ENCODE measurements around the gene ZNF277.

GRCh38 chr7:112193915-112194502 is 12.5 kb upstream of the ZNF277 start:
- TF ChIP-seq CTCF (IDR thresholded peaks at IDR 0.05; ENCODE audit: low read depth, low read length, missing input control): no peak
- peak; percentile 81 to 94 for TF ChIP-seq JUND (IDR thresholded peaks at IDR 0.05)
- peak; percentile 68 to 70 for TF ChIP-seq RAD21 (IDR thresholded peaks at IDR 0.05)
- TF ChIP-seq MAX (IDR thresholded peaks at IDR 0.05): peak; percentile 82
- no peak for TF ChIP-seq REST (IDR thresholded peaks at IDR 0.05)
- TF ChIP-seq SP1 (IDR thresholded peaks at IDR 0.05): peak; percentile 94
- TF ChIP-seq NR2F2 (IDR thresholded peaks at IDR 0.05): peak; percentile 52
- no peak for TF ChIP-seq GABPA (IDR thresholded peaks at IDR 0.05 in 1 of 2, conservative IDR thresholded peaks at IDR 0.05 in 1 of 2)
- TF ChIP-seq ATF3 (IDR thresholded peaks at IDR 0.05): peak; percentile 34
- peak; percentile 90 to 91 for TF ChIP-seq RXRA (IDR thresholded peaks at IDR 0.05)
- TF ChIP-seq TAF1 (conservative IDR thresholded peaks at IDR 0.05): no peak
- TF ChIP-seq EGR1 (IDR thresholded peaks at IDR 0.05; ENCODE audit: low read depth in 2 of 2): no peak
